ENCODE measurements around the gene ARMC5.
"Not testable (repeated sequence)": the region's sequence is repeated elsewhere in the genome, so short reads cannot be mapped to it uniquely, and the experiment has no call there.

ARMC5 gene

GRCh38 chr16:31414706-31415105, 44.6 kb upstream of the ARMC5 start:
- TF ChIP-seq CTCF (IDR thresholded peaks at IDR 0.05; ENCODE audit: insufficient read depth, missing control alignments), result no peak
- FAIRE-seq (no peak), DNase-seq (ENCODE audit: insufficient read length, low spot score) (no peak)

GRCh38 chr16:31416371-31416770, 42.9 kb upstream of the ARMC5 start:
- FAIRE-seq (no peak), DNase-seq (ENCODE audit: insufficient read length, low spot score) (no peak)
- no peak for TF ChIP-seq CTCF (IDR thresholded peaks at IDR 0.05; ENCODE audit: insufficient read depth, missing control alignments)

GRCh38 chr16:31417036-31417435, 42.3 kb upstream of the ARMC5 start:
- DNase-seq (ENCODE audit: insufficient read length, low spot score); FAIRE-seq: not testable (repeated sequence)

GRCh38 chr16:31417916-31418315, 41.4 kb upstream of the ARMC5 start:
- FAIRE-seq, result no peak
- no peak for TF ChIP-seq CTCF (IDR thresholded peaks at IDR 0.05; ENCODE audit: insufficient read depth, missing control alignments)
- DNase-seq (ENCODE audit: insufficient read length, low spot score), result no peak

- TF ChIP-seq CTCF (IDR thresholded peaks at IDR 0.05; ENCODE audit: insufficient read depth, missing control alignments), result no peak
- FAIRE-seq (no peak), DNase-seq (ENCODE audit: insufficient read length, low spot score) (no peak)
Measured at GRCh38 chr16:31420037-31420436, 39.3 kb upstream of the ARMC5 start.

GRCh38 chr16:31421587-31421986, 37.7 kb upstream of the ARMC5 start:
- TF ChIP-seq CTCF (IDR thresholded peaks at IDR 0.05; ENCODE audit: insufficient read depth, missing control alignments), result no peak
- DNase-seq (ENCODE audit: insufficient read length, low spot score) (no peak), FAIRE-seq (no peak)

GRCh38 chr16:31423241-31423640, 36.1 kb upstream of the ARMC5 start:
- no peak for FAIRE-seq
- no peak for DNase-seq (ENCODE audit: insufficient read length, low spot score)
- TF ChIP-seq CTCF (IDR thresholded peaks at IDR 0.05; ENCODE audit: insufficient read depth, missing control alignments), result no peak

- no peak for DNase-seq (ENCODE audit: insufficient read length, low spot score)
- TF ChIP-seq CTCF (IDR thresholded peaks at IDR 0.05; ENCODE audit: insufficient read depth, missing control alignments), result no peak
- FAIRE-seq, result no peak
Measured at GRCh38 chr16:31423801-31424200, 35.5 kb upstream of the ARMC5 start.

Measured in D721Med (cell line).